ENCODE data around the gene IFT172. TPM values are rescaled to one million over a fixed set of nuclear protein-coding genes. Genes with fewer than 3 reads are reported as not detected.

IFT172 gene
- total RNA-seq, 1 donor from 2014 or later = 38.4 TPM

DNA sequence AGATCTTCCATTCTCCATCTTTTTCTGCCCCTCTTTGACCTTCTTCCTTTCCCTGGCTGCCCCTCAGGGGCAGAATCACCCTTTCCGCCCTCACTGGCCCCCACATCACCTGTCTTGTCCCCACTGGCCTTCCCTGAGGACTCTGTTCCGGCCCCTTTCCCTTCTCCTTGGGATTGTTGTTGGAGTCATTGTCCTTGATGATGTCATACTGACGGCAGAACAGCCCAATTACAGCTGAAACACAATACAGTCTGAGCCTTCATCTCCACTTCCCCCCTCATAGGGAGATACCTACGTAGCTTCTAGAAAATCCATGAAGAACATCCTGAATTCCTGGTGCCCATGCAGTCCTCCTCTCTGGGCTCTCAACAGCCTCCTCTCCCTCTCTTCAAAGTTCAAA, 3.0 kb upstream of the IFT172 start:
- Mint-ChIP-seq H3K27me3 (ENCODE audit: low read depth) (peaks cover 35% of the 10 kb centered on the region), H3K4me1 (peaks cover 34% of the 10 kb centered on the region), H3K9me3 (no peaks in the 10 kb centered on the region), H3K4me3 (peak overlapping the region; percentile 42), H3K27ac (ENCODE audit: unreplicated experiment) (no peak overlapping the region), H3K36me3 (ENCODE audit: low read depth) (no peaks in the 10 kb centered on the region)
- no peak for DNase-seq (ENCODE audit: low read depth, low spot score)
- TF ChIP-seq, protein P1, sequence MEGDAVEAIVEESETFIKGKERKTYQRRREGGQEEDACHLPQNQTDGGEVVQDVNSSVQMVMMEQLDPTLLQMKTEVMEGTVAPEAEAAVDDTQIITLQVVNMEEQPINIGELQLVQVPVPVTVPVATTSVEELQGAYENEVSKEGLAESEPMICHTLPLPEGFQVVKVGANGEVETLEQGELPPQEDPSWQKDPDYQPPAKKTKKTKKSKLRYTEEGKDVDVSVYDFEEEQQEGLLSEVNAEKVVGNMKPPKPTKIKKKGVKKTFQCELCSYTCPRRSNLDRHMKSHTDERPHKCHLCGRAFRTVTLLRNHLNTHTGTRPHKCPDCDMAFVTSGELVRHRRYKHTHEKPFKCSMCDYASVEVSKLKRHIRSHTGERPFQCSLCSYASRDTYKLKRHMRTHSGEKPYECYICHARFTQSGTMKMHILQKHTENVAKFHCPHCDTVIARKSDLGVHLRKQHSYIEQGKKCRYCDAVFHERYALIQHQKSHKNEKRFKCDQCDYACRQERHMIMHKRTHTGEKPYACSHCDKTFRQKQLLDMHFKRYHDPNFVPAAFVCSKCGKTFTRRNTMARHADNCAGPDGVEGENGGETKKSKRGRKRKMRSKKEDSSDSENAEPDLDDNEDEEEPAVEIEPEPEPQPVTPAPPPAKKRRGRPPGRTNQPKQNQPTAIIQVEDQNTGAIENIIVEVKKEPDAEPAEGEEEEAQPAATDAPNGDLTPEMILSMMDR (conservative IDR thresholded peaks at IDR 0.05) = no peak

DNA sequence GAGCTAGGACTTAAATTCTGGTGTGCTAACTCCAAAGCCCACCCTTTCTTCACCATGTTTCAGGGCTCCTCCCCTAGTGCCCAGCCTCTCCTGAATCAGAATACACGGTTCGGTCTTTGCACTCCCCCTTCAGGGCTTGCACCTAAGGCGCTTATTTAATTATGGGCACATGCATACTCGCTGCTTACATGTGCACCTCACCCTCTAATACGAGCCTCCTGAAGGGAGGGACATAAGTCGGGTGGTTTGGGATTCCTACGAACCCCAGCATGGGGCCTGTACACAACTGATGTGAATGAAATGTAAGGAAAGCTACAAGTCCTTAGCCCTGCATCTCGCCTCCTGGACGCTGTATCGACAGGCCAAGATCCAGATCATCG, 435 bp downstream of the IFT172 start:
- H3K27me3 Mint-ChIP-seq (ENCODE audit: low read depth) = peaks cover 6% of the 10 kb centered on the region
- TF ChIP-seq, protein P1 (conservative IDR thresholded peaks at IDR 0.05) = no peak
- DNase-seq (ENCODE audit: low read depth, low spot score) = no peak
- H3K9me3 Mint-ChIP-seq = no peaks in the 10 kb centered on the region
- peak overlapping the region; percentile 93 for H3K4me3 Mint-ChIP-seq
- peaks cover 32% of the 10 kb centered on the region for H3K4me1 Mint-ChIP-seq
- peaks cover 3% of the 10 kb centered on the region for H3K36me3 Mint-ChIP-seq (ENCODE audit: low read depth)
- H3K27ac Mint-ChIP-seq (ENCODE audit: unreplicated experiment) = peak overlapping the region; percentile 78

DNA sequence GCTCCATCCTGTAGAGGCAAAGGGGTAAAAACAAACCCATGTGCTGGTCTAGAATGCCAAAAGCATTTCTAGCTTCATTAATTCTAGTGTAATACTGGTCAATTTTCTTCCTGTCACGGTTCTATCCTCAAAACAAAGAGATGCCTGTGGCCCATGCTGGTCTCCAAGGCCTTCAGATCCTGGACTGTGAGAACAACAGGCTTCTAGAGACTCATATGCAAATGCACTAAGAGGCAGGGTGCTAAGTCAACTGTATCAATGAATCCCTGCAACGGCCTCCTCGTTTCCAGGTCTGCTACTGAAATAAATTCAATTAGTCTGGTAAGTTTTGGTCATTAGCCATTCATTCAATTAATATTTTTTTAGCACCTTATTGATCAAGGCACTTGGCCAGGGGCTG, 4.0 kb downstream of the IFT172 start:
- Mint-ChIP-seq H3K9me3 (no peaks in the 10 kb centered on the region), H3K4me1 (peaks cover 25% of the 10 kb centered on the region), H3K27me3 (ENCODE audit: low read depth) (no peaks in the 10 kb centered on the region), H3K27ac (ENCODE audit: unreplicated experiment) (no peak overlapping the region), H3K4me3 (peak overlapping the region; percentile 18), H3K36me3 (ENCODE audit: low read depth) (peaks cover 8% of the 10 kb centered on the region)
- TF ChIP-seq, protein P1 (conservative IDR thresholded peaks at IDR 0.05) = no peak
- no peak for DNase-seq (ENCODE audit: low read depth, low spot score)

DNA sequence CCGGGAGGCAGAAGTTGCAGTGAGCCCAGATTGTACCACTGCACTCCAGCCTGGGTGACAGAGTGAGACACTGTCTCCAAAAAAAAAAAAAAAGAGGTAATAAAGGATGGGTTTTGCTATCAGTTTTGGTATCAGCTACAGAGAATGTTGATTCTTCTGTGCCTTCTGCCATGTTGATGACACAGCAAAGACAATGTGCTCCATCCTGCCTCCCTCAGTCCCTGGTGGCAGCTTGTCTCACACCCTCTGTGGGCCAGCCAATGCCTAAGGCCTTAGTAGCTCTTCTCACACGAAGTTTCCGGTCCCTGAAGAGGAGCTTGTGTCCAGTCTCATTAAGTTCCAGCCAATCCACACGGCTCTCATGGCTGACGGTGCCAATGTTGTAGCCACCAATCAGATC, 17.6 kb downstream of the IFT172 start:
- Mint-ChIP-seq H3K4me3 (no peak overlapping the region), H3K9me3 (no peaks in the 10 kb centered on the region), H3K4me1 (no peaks in the 10 kb centered on the region), H3K27ac (ENCODE audit: unreplicated experiment) (no peak overlapping the region), H3K36me3 (ENCODE audit: low read depth) (peaks cover 7% of the 10 kb centered on the region), H3K27me3 (ENCODE audit: low read depth) (no peaks in the 10 kb centered on the region)
- TF ChIP-seq, protein P1 (conservative IDR thresholded peaks at IDR 0.05) = no peak
- DNase-seq (ENCODE audit: low read depth, low spot score) = no peak

DNA sequence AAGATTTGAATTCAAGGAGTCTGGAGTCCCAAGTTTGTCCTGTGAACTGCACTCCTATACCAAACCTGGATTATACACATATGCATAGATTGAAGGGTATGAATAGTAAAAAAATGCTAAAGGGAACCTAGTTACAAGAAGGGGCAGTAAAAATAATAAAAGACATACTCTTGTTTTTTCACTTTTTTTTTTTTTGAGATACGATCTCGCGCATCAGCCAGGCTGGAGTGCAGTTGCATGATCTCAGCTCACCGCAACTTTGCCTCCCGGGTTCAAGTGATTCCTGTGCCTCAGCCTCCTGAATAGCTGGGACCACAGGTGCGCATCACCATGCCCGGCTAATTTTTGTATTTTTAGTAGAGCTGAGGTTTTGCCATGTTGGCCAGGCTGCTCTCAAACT, 25.1 kb downstream of the IFT172 start:
- Mint-ChIP-seq H3K27ac (ENCODE audit: unreplicated experiment) (no peak overlapping the region), H3K4me1 (no peaks in the 10 kb centered on the region), H3K9me3 (no peaks in the 10 kb centered on the region), H3K4me3 (no peak overlapping the region), H3K27me3 (ENCODE audit: low read depth) (no peaks in the 10 kb centered on the region), H3K36me3 (ENCODE audit: low read depth) (no peaks in the 10 kb centered on the region)
- TF ChIP-seq, protein P1 (conservative IDR thresholded peaks at IDR 0.05) = no peak
- no peak for DNase-seq (ENCODE audit: low read depth, low spot score)

DNA sequence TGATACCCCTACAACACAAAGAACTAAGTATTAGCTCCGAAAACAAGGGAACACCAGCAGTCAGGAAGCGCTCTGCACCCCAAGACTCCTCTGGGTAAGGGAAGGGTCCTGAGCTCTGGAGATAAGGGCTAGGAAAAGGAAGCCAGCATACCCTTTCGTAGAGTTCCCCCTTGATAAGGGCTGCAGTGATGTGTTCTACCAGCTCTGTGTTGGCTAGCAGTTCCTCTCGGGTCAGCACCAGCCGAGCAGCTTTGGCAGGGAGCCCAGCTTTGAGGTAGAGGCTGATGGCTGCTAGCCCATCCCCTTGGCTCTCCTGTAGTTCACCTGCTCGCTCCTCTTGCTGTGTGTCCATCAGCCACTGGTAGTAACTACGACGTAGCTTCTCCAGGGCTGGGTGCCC, 28.4 kb downstream of the IFT172 start:
- no peaks in the 10 kb centered on the region for H3K9me3 Mint-ChIP-seq
- H3K4me1 Mint-ChIP-seq = no peaks in the 10 kb centered on the region
- H3K27ac Mint-ChIP-seq (ENCODE audit: unreplicated experiment) = no peak overlapping the region
- no peaks in the 10 kb centered on the region for H3K27me3 Mint-ChIP-seq (ENCODE audit: low read depth)
- H3K4me3 Mint-ChIP-seq = no peak overlapping the region
- TF ChIP-seq, protein P1 (conservative IDR thresholded peaks at IDR 0.05) = no peak
- DNase-seq (ENCODE audit: low read depth, low spot score) = no peak
- H3K36me3 Mint-ChIP-seq (ENCODE audit: low read depth) = no peaks in the 10 kb centered on the region
